Activated naive CD4-positive, alpha-beta T cell treated with anti-CD3 and anti-CD28 coated beads, Interleukin-2, amount 50 U/mL, for 24 hours (primary cell): ENCODE data around the gene ECHDC3.
A peak's percentile ranks its signal among the peaks of the same experiment; 100 is the strongest.
"Not testable (repeated sequence)": the region's sequence is repeated elsewhere in the genome, so short reads cannot be mapped to it uniquely, and the experiment has no call there.

Experiments used
- H3K27ac Mint-ChIP-seq: one replicate; pipeline ENCODE4 v1.8.0; 2021; ENCODE audit warnings: mild to moderate bottlenecking, mixed read lengths
- H3K27me3 Mint-ChIP-seq: one replicate; pipeline ENCODE4 v1.8.0; 2021; ENCODE audit warnings: mixed read lengths
- H3K36me3 Mint-ChIP-seq: one replicate; pipeline ENCODE4 v1.8.0; 2021; ENCODE audit warnings: mixed read lengths
- H3K4me1 Mint-ChIP-seq: one replicate; pipeline ENCODE4 v1.8.0; 2021; ENCODE audit warnings: mixed read lengths
- H3K4me3 Mint-ChIP-seq: one replicate; pipeline ENCODE4 v1.8.0; 2021; ENCODE audit warnings: mild to moderate bottlenecking, mixed read lengths
- H3K9me3 Mint-ChIP-seq: one replicate; pipeline ENCODE4 v1.8.0; 2021; ENCODE audit warnings: mixed read lengths

The ECHDC3 gene

DNA sequence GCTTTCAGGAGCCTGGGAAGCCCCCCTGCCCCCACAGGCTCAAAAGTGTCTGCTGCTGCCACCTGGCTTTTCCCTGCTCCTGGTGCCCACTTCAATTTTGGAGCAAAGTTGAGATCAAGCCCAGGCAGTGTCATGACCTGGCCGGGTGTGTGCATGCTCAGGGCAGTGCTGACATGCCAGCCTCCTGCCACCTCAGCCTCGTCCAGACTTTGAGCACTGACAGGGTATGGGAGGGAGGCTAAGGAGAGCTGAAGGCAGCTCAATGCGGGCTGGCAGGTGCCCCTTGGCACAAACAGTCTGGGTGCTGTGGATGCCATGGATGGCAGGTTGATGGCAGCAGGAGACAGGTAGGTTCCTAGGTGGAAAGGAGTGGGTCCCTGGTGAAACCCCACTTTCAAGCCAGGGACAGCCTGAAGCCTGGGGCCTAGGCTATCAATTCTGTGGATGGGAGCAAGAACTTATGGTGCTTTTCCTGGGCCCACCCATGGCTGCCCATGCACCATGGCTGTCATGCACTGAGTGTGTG, 12.3 kb upstream of the ECHDC3 start:
- Mint-ChIP-seq H3K27ac (no peak overlapping the region), H3K4me1 (peaks cover 5% of the 10 kb centered on the region), H3K9me3 (no peaks in the 10 kb centered on the region), H3K4me3 (no peak overlapping the region), H3K36me3 (no peaks in the 10 kb centered on the region), H3K27me3 (peaks cover 2% of the 10 kb centered on the region)

GRCh38 chr10:11730779-11731178, 11.4 kb upstream of the ECHDC3 start:
- Mint-ChIP-seq H3K36me3 (no peaks in the 10 kb centered on the region), H3K27me3 (no peaks in the 10 kb centered on the region)

DNA sequence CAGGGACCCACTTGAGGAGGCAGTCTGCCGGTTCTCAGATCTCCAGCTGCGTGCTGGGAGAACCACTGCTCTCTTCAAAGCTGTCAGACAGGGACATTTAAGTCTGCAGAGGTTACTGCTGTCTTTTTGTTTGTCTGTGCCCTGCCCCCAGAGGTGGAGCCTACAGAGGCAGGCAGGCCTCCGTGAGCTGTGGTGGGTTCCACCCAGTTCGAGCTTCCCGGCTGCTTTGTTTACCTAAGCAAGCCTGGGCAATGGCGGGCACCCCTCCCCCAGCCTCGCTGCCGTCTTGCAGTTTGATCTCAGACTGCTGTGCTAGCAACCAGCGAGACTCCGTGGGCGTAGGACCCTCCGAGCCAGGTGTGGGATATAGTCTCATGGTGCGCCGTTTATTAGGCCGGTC, 5.4 kb upstream of the ECHDC3 start:
- H3K27ac Mint-ChIP-seq, H3K36me3 Mint-ChIP-seq, H3K4me3 Mint-ChIP-seq, H3K9me3 Mint-ChIP-seq, H3K4me1 Mint-ChIP-seq: not testable (repeated sequence)
- peaks cover 17% of the 10 kb centered on the region for H3K27me3 Mint-ChIP-seq

More at GRCh38 chr10:11730779-11731178, 11.4 kb upstream of the ECHDC3 start:
- Mint-ChIP-seq H3K4me3 (no peak overlapping the region), H3K27ac (no peak overlapping the region), H3K4me1 (no peaks in the 10 kb centered on the region), H3K9me3 (no peaks in the 10 kb centered on the region)

DNA sequence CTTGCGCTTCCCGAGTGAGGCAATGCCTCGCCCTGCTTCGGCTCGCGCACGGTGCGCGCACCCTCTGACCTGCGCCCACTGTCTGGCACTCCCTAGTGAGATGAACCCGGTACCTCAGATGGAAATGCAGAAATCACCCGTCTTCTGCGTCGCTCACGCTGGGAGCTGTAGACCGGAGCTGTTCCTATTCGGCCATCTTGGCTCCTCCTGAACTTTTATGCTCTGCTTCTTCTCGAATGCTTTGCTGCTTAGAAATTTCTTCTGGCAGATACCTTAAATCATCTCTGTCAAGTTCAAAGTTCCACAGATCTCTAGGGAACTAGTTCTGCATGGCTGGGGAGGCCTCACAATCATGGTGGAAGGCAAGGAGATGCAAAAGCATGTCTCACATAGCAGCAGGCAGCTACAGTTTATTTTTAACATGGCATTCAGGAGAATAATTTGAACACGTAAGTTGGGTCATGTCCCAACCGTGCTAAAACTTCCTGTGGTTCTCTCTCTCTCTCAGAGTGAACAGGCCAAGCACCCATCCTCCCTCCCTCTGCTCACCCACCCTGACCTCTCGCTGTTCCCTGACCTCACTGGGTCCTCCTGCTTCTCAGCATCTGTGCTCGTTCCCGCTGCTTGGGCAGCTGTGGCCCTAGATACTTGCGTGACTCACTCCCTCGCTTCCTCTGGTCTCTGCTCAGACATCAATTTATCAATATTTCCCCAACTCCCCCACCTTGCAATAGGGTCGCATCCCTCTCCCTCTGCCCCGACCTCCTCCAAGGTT, 4.7 kb upstream of the ECHDC3 start:
- H3K27ac Mint-ChIP-seq, H3K4me1 Mint-ChIP-seq, H3K36me3 Mint-ChIP-seq, H3K4me3 Mint-ChIP-seq, H3K9me3 Mint-ChIP-seq: not testable (repeated sequence)
- H3K27me3 Mint-ChIP-seq: peaks cover 17% of the 10 kb centered on the region

- H3K9me3 Mint-ChIP-seq: no peaks in the 10 kb centered on the region
- H3K4me3 Mint-ChIP-seq: peak overlapping the region; percentile 76
- H3K27ac Mint-ChIP-seq: no peak overlapping the region
- H3K27me3 Mint-ChIP-seq: peaks cover 17% of the 10 kb centered on the region
- H3K36me3 Mint-ChIP-seq: peaks cover 1% of the 10 kb centered on the region
- H3K4me1 Mint-ChIP-seq: peaks cover 8% of the 10 kb centered on the region
Measured at GRCh38 chr10:11740907-11741306, 1.3 kb upstream of the ECHDC3 start.

- Mint-ChIP-seq H3K36me3 (peaks cover 1% of the 10 kb centered on the region), H3K9me3 (no peaks in the 10 kb centered on the region), H3K4me3 (peak overlapping the region; percentile 76), H3K4me1 (peaks cover 8% of the 10 kb centered on the region), H3K27me3 (peaks cover 17% of the 10 kb centered on the region), H3K27ac (no peak overlapping the region)
Measured at GRCh38 chr10:11741608-11742007, 574 bp upstream of the ECHDC3 start.

- peaks cover 14% of the 10 kb centered on the region for H3K27me3 Mint-ChIP-seq
- no peak overlapping the region for H3K27ac Mint-ChIP-seq
- peaks cover 8% of the 10 kb centered on the region for H3K4me1 Mint-ChIP-seq
- peaks cover 1% of the 10 kb centered on the region for H3K36me3 Mint-ChIP-seq
- H3K4me3 Mint-ChIP-seq: peak overlapping the region; percentile 11
- H3K9me3 Mint-ChIP-seq: no peaks in the 10 kb centered on the region
Measured at GRCh38 chr10:11742779-11743298, 657 bp downstream of the ECHDC3 start.

DNA sequence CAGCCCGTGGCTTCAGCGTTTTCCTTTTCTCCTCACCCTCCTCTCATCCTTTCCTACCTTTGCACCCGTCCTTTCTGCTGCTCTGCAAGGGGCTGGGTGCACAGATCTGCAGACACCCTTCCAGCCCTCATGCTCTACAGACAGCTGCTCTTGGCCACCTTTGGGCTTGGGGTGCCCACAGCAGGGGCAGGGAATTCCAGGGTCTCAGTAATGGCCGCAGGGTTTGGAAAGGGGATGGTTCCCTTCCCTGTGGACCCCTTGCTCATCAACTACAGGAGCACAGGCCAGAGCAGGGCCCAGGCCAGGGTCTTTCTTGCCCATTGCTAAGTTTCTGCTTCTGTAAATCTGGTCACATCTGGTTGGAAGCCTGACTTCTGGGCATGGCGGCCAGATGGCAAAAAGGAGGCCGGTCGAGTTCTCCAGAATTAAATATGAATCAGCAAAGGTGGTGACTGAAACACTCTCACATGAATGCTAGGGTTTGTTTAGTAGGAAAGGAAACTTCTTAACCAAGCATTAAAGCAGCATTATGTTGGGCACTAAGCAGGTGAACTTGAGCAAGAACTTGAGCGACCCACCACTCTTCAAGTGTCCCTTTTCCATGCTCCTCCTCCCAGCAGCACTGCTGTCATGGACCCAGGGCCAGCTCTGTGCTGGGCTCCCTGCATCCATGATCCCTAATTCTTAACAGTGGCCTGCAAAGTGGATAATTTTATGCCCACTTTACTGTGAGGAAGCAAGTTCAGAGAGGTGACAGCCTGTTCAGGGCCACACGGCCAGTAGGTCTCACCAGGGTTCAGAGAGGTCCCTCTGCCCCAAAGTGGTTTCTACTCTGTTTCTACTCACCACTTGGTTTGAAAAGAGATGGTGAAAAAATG, 1.5 kb downstream of the ECHDC3 start:
- Mint-ChIP-seq H3K4me1 (peaks cover 8% of the 10 kb centered on the region), H3K36me3 (peaks cover 1% of the 10 kb centered on the region), H3K9me3 (no peaks in the 10 kb centered on the region), H3K27me3 (peaks cover 13% of the 10 kb centered on the region), H3K27ac (no peak overlapping the region), H3K4me3 (peak overlapping the region; percentile 11)

GRCh38 chr10:11745045-11745444, 2.9 kb downstream of the ECHDC3 start:
- Mint-ChIP-seq H3K27me3 (peaks cover 8% of the 10 kb centered on the region), H3K36me3 (peaks cover 1% of the 10 kb centered on the region), H3K4me1 (peaks cover 8% of the 10 kb centered on the region), H3K27ac (no peak overlapping the region), H3K9me3 (no peaks in the 10 kb centered on the region), H3K4me3 (no peak overlapping the region)

GRCh38 chr10:11746883-11747539, 4.8 kb downstream of the ECHDC3 start:
- Mint-ChIP-seq H3K27me3 (no peaks in the 10 kb centered on the region), H3K27ac (no peak overlapping the region), H3K4me1 (no peaks in the 10 kb centered on the region), H3K36me3 (no peaks in the 10 kb centered on the region), H3K4me3 (no peak overlapping the region), H3K9me3 (no peaks in the 10 kb centered on the region)

DNA sequence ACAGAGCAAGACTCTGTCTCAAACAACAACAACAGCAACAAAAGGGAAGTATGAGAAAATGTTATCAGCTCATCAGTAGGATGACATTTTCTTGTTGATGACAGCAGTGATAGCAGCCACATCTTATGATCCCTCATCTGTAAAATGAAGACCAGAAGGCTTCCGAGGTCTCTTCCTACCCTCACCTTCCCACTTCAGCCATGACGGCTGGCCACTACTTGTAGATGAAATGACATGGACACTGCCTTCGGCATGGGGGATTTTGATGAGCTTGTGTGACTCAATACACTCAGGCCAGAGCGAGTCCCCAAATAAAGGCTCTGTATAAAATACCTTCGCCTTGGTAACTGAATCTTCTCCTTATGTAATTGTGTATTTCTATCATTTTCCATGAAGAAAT, 6.7 kb downstream of the ECHDC3 start:
- Mint-ChIP-seq H3K9me3 (no peaks in the 10 kb centered on the region), H3K36me3 (no peaks in the 10 kb centered on the region), H3K4me1 (no peaks in the 10 kb centered on the region), H3K4me3 (no peak overlapping the region), H3K27ac (peak overlapping the region; percentile 69), H3K27me3 (no peaks in the 10 kb centered on the region)

DNA sequence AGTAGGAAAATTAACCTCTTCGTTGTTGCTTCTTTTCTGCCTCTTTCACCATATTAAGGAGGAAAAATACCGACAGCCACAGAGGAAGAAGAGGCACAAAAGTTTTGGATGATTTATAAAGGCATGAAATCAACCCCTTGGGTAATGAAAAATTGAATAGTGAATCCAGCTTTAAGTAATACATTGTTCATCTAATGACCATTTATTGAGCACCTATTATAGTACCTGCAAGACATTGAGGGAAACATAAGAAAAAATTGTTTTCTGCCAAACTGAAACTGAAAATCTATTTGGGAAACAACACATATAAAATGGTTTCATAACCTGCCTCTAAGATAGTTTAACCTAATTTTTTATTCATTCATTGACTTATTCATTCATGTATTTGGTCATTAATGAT, 8.2 kb downstream of the ECHDC3 start:
- H3K36me3 Mint-ChIP-seq: no peaks in the 10 kb centered on the region
- no peak overlapping the region for H3K27ac Mint-ChIP-seq
- no peaks in the 10 kb centered on the region for H3K9me3 Mint-ChIP-seq
- no peaks in the 10 kb centered on the region for H3K27me3 Mint-ChIP-seq
- no peak overlapping the region for H3K4me3 Mint-ChIP-seq
- no peaks in the 10 kb centered on the region for H3K4me1 Mint-ChIP-seq

DNA sequence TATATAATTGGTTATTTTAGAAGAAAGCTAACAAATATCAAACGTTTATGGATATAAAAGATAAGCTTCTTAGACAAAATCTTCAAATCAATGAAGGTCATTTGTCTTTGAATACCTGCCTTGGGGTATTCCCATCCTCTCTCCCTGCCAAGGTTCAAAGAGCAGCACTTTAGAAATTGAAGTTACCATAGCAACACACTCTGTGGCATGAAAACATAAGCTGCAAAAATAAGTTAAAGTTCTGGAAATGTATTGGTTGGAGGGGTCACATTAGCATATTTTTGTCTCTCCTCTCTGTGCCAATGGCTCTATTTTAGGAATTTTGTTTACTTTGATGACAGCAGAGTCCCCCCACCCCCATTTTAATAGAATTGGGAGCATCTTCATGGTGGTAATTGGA, 12.0 kb downstream of the ECHDC3 start:
- H3K27me3 Mint-ChIP-seq: no peaks in the 10 kb centered on the region
- H3K27ac Mint-ChIP-seq: no peak overlapping the region
- no peaks in the 10 kb centered on the region for H3K36me3 Mint-ChIP-seq
- no peak overlapping the region for H3K4me3 Mint-ChIP-seq
- H3K4me1 Mint-ChIP-seq: peaks cover 5% of the 10 kb centered on the region
- H3K9me3 Mint-ChIP-seq: no peaks in the 10 kb centered on the region

DNA sequence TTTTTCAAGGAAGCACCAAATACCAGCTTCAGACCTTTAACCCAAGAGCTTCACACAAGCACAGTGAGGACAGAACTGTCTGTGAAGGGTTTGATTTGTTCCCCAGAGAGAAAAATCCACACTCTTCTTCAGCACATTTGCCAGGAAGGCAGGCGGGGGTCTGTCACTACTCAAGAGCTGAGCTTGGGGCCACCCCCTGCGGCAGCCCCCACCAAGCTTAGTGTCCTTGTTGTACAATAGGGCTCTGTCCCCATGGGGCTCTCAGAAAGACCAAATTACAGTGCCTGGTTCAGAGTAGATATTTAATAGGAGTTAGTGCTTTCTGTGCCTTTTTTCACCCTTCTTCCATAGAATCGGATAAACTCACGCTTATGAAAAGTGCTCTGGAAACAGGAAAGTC, 12.4 kb downstream of the ECHDC3 start:
- Mint-ChIP-seq H3K4me3 (no peak overlapping the region), H3K9me3 (no peaks in the 10 kb centered on the region), H3K27ac (no peak overlapping the region), H3K4me1 (peaks cover 5% of the 10 kb centered on the region), H3K27me3 (no peaks in the 10 kb centered on the region), H3K36me3 (no peaks in the 10 kb centered on the region)

DNA sequence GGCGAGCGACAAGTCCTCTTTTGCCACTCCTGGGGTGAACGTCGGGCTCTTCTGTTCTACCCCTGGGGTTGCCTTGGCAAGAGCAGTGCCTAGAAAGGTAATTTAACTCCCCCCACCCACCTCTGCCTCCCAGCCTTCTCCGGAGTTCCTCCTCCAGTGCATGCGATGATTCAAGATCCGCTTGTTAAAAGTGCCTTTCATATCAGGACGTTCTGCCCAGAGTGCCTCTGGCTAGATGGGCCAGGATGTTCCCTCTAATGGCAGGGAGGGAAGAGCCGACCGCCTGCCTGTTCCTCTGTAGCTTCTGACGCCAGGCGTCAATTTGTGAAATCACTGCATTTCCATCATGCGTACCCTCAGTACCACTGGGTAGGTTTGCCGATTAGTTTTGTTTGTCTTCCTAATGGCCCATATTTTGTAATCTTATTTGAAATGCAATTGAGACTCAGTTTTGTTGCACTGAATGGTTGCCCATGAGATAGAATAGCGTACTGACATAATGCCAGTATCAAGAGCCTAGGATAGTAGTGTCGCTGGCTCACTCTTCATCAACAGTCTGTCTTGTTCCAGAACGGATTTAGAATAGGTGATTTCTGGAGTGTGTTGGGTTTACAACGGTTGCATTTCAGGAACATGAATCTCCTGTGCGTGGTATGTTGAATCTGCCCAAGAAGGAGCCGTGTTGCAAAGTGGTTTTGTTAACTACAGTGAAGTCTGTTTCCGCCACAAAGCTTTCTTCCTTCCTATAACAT, 13.5 kb downstream of the ECHDC3 start:
- no peak overlapping the region for H3K4me3 Mint-ChIP-seq

More for the DNA sequence above, 13.5 kb downstream of the ECHDC3 start:
- Mint-ChIP-seq H3K9me3 (no peaks in the 10 kb centered on the region), H3K36me3 (no peaks in the 10 kb centered on the region), H3K27me3 (no peaks in the 10 kb centered on the region), H3K27ac (no peak overlapping the region), H3K4me1 (peaks cover 5% of the 10 kb centered on the region)
